ENCODE measurements around the gene ARHGEF4. TPM values are rescaled to one million over a fixed set of nuclear protein-coding genes. Genes with fewer than 3 reads are reported as not detected.

Gene ARHGEF4
- total RNA-seq, 1 donor from 2014 or later, result 9.3 TPM

DNA sequence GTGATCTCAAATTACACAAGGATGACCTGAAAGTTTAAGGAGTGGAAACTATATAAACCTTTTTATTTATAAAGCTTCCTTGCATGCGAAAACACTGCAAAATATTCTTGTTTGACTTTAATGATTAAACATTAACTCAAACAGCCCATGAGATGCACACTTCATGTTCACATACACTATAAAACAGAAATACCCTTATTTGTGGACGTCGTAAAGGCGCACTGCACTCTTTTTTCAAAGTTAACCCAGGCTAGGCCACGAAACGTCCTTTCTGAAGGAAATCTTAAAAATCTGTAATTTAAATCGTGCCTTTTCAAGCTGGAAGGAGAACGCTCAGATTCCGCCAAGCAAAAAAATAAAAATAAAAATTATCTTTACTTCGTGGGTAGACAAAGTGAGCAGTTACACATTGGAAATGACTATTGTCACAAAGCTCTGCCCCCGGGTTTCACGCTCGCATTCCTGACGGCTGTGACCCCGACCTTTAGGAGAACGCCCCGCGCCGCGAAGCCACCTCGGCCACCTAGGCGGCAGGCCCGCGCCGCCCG lies 255.8 kb downstream of the ARHGEF4 start:
- no peaks in the 10 kb centered on the region for H3K36me3 ChIP-seq (ENCODE audit: control insufficient read depth, insufficient read depth, low read length)
- peak overlapping the region; percentile 52 for H3K4me3 ChIP-seq (ENCODE audit: low read depth, low read length)
- TF ChIP-seq, protein P1, sequence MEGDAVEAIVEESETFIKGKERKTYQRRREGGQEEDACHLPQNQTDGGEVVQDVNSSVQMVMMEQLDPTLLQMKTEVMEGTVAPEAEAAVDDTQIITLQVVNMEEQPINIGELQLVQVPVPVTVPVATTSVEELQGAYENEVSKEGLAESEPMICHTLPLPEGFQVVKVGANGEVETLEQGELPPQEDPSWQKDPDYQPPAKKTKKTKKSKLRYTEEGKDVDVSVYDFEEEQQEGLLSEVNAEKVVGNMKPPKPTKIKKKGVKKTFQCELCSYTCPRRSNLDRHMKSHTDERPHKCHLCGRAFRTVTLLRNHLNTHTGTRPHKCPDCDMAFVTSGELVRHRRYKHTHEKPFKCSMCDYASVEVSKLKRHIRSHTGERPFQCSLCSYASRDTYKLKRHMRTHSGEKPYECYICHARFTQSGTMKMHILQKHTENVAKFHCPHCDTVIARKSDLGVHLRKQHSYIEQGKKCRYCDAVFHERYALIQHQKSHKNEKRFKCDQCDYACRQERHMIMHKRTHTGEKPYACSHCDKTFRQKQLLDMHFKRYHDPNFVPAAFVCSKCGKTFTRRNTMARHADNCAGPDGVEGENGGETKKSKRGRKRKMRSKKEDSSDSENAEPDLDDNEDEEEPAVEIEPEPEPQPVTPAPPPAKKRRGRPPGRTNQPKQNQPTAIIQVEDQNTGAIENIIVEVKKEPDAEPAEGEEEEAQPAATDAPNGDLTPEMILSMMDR (IDR thresholded peaks at IDR 0.05; ENCODE audit: insufficient read depth, low read length, poor library complexity, severe bottlenecking), result no peak
- H3K27me3 ChIP-seq (ENCODE audit: control insufficient read depth, insufficient read depth, low read length), result no peaks in the 10 kb centered on the region
- no peak for DNase-seq (ENCODE audit: low read depth)

DNA sequence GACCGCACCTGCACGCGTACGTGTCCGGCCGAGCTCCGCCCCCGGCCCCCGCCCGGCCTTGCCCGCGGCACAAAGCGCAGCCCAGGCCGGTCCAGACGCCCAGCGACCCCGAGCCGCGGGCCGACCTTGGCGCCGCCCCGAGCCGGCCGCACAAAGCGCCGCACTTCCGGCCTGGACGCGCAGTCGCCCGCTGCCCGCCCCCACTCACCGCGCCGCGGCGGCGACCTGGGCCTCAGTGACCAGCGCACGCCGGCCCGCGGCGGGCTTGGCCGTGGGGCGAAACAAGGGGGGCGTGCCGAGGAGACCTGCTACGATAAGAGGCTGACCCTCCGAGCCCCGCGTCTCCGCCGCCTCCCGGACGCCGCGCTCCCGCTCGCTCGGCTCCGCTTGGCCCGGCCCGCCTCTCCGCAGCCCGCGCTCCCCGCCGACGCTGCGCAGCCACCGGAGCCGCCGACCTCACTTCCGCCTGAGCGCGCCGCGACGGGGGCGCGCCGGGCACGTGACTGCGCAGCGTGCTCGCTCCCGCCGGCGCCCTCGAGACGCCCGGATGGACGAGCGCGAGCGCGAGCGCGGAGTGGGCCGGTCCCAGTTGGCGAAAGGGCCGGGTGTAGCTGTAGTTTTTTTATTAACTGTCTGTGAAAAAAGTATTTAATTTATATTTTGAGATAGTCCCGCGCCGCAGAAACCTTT lies 256.4 kb downstream of the ARHGEF4 start, which contains the start of gene FAM168B:
Gene FAM168B (minus strand): TSS at position 455 of the 690 bp plus-strand sequence. CDS start 10,814 bp downstream, outside the sequence.
- TF ChIP-seq, protein P1 (IDR thresholded peaks at IDR 0.05; ENCODE audit: insufficient read depth, low read length, poor library complexity, severe bottlenecking), result no peak
- peak within 1 kb of the TSS; percentile 52 for H3K4me3 ChIP-seq (ENCODE audit: low read depth, low read length)
- H3K27me3 ChIP-seq (ENCODE audit: control insufficient read depth, insufficient read depth, low read length), result no peaks in the 10 kb centered on the region
- no peaks in the 10 kb centered on the region for H3K36me3 ChIP-seq (ENCODE audit: control insufficient read depth, insufficient read depth, low read length)
- no peak for DNase-seq (ENCODE audit: low read depth)

DNA sequence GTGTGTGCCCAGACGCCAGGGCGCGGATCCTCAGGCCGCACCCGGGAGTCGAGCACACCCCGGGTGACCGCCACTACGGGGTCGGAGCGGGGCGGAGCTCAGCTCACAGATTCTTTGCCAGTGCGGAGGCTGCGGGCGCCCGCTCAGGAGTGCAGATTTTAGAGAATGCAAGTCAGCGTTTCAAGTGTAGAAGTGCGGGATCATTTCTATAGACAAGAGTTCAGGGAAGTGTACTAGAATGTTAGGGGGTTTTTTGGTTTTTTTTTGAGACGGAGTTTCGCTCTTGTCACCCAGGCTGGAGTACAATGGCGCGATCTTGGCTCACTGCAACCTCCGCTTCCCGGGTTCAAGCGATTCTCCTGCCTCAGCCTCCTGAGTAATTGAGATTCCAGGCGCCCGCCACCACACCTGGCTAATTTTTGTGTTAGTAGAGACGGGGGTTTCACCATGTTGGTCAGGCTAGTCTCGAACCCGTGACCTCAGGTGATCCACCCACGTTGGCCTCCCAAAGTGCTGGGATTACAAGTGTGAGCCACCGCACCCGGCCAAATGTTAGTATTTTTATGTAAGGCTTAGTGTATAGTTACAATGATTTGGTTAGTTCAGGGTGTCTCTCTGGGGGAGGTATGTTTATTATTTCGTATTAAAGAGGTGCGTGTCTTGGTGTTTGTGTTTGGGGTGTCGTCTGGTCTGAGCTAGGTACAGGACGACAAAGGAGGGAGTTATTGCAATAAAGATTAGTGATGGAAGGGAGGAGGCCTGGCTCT lies 257.2 kb downstream of the ARHGEF4 start:
- peak overlapping the region; percentile 52 for H3K4me3 ChIP-seq (ENCODE audit: low read depth, low read length)
- no peaks in the 10 kb centered on the region for H3K36me3 ChIP-seq (ENCODE audit: control insufficient read depth, insufficient read depth, low read length)
- TF ChIP-seq, protein P1 (IDR thresholded peaks at IDR 0.05; ENCODE audit: insufficient read depth, low read length, poor library complexity, severe bottlenecking), result no peak
- DNase-seq (ENCODE audit: low read depth), result no peak
- no peaks in the 10 kb centered on the region for H3K27me3 ChIP-seq (ENCODE audit: control insufficient read depth, insufficient read depth, low read length)

DNA sequence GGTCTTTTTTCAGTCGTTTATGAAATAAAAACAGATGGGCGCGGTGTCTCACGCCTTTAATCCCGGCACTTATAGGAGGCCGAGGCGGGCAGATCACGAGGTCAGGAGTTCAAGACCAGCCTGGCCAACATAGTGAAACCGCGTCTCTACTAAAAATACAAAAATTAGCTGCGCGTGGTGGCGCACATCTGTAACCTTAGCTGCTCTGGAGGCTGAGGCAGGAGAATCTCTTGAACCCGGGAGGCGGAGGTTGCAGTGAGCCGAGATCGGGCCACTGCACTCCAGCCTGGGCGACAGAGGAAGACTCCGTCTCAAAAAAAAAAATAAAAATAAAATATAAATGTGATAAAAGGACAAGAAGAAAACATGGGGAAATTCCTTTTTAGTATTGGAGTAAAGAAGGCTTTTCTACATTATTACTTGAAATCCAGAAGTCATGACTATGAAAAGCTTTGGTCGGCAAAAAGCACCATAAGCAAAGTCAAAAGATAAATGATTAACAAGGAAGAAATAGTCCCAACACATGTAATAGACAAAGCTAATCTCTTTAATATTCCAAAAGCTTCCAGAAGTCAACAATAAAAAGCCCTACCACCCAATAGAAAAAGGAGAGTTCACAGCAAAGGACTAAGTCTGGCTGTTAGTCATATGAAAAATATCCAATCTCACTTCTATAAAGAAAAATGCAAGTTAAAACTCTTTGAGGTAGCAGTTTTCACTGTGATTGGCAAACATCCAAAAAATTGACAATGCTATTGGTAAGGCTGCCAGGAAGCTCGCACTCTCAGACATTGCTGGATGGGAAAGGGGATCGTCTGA lies 258.0 kb downstream of the ARHGEF4 start:
- no peak for DNase-seq (ENCODE audit: low read depth)
- Histone ChIP-seq H3K27me3 (ENCODE audit: control insufficient read depth, insufficient read depth, low read length) (no peaks in the 10 kb centered on the region), H3K36me3 (ENCODE audit: control insufficient read depth, insufficient read depth, low read length) (no peaks in the 10 kb centered on the region), H3K4me3 (ENCODE audit: low read depth, low read length) (no peak overlapping the region)
- TF ChIP-seq, protein P1 (IDR thresholded peaks at IDR 0.05; ENCODE audit: insufficient read depth, low read length, poor library complexity, severe bottlenecking), result no peak

Other genes with a start within 250 kb of the ARHGEF4 start
- gene CFC1, start 237.3 kb upstream of the ARHGEF4 start, total RNA-seq, result not detected in 2 replicates
- gene POTEJ, start 225.5 kb upstream of the ARHGEF4 start, total RNA-seq, result not detected in 2 replicates
- not detected in 2 replicates for gene GPR148, start 107.8 kb upstream of the ARHGEF4 start, total RNA-seq
- gene AMER3, start 81.4 kb upstream of the ARHGEF4 start, total RNA-seq, result not detected in 2 replicates